HepG2 (cell line): ENCODE data around the gene HPCAL1. TPM values are rescaled to one million over a fixed set of nuclear protein-coding genes. Genes with fewer than 3 reads are reported as not detected.

Experiments
- EZH2 ChIP-seq: conservative IDR thresholded peaks from 2 replicates; pipeline ENCODE4 v1.6.1; 2012; ENCODE audit warnings: mild to moderate bottlenecking, low read depth, low read length, moderate library complexity
- FOXA3 ChIP-seq: IDR thresholded peaks from 2 replicates; pipeline ENCODE4 v1.6.1; 2016; ENCODE audit warnings: missing genetic modification reagents, missing compliant biosample characterization
- NR2F6 ChIP-seq, 2 experiments: IDR thresholded peaks; 2 replicates each; pipeline ENCODE4 v1.6.1; 2016; ENCODE audit warnings: antibody characterized with exemption in 1 of 2, mild to moderate bottlenecking in 1 of 2
- RAD51 ChIP-seq: fragments of 450-650 bp; IDR thresholded peaks from 2 replicates; pipeline ENCODE4 v1.6.1; 2016; ENCODE audit warnings: borderline replicate concordance
- SMARCE1 ChIP-seq: fragments of 450-650 bp; IDR thresholded peaks from 2 replicates; pipeline ENCODE4 v1.6.1; 2017; ENCODE audit warnings: borderline replicate concordance
- SOX6 ChIP-seq, 2 experiments: fragments of 450-650 bp in 1 of 2; sonication (generic) in 1 of 2; formaldehyde crosslinking in 1 of 2; IDR thresholded peaks; 2 replicates each; pipeline versions ENCODE4 v1.4.0 to v1.6.1; 2017 to 2020; ENCODE audit warnings: antibody characterized with exemption in 1 of 2, mild to moderate bottlenecking in 1 of 2, missing genetic modification reagents in 1 of 2
- SRY ChIP-seq: sonication (generic); formaldehyde crosslinking; IDR thresholded peaks from 2 replicates; pipeline ENCODE4 v1.8.0; 2022; ENCODE audit warnings: mild to moderate bottlenecking, missing genetic modification reagents
- THYN1 ChIP-seq: sonication (generic); formaldehyde crosslinking; IDR thresholded peaks from 2 replicates; pipeline ENCODE4 v1.8.1; 2023; ENCODE audit warnings: low read depth, mild to moderate bottlenecking, moderate library complexity, missing genetic modification reagents, borderline replicate concordance
- U2AF2 ChIP-seq: fragments of 200-400 bp; formaldehyde crosslinking; IDR thresholded peaks from 2 replicates; pipeline ENCODE4 v1.6.1; 2017; ENCODE audit warnings: low read depth, mild to moderate bottlenecking, low read length
- ZNF367 ChIP-seq: sonication (generic); formaldehyde crosslinking; IDR thresholded peaks from 2 replicates; pipeline ENCODE4 v1.4.0; 2020; ENCODE audit warnings: missing genetic modification reagents, borderline replicate concordance
- ZNF841 ChIP-seq: sonication (generic); formaldehyde crosslinking; IDR thresholded peaks from 2 replicates; pipeline ENCODE4 v1.8.1; 2023; ENCODE audit warnings: missing genetic modification reagents, borderline replicate concordance
- polyA plus RNA-seq, 8 experiments: library from polyadenylated mRNA; depleted of rRNA in 3 of 8; stranded (reverse) in 7 of 8; unstranded in 1 of 8; fragments of >200 nt; fragmentation: Illumina TruSeq in 4 of 8; extraction: Trizol in 4 of 8; gene quantifications; 2 replicates each; pipeline versions ENCODE4 v1.2.1 to v1.2.3, GENCODE V29; 2011 to 2016; ENCODE audit warnings: low read depth in 4 of 8, missing spikeins in 1 of 8, mixed read lengths in 1 of 8; ENCODE audit not compliant: insufficient read depth in 1 of 8
- total RNA-seq, 5 experiments: library from RNA; depleted of rRNA; stranded (reverse); fragments of >200 nt; fragmentation: Illumina TruSeq; extraction: Trizol; gene quantifications; 2 replicates each; pipeline ENCODE4 v1.2.3, GENCODE V29; 2016; ENCODE audit warnings: low read depth in 1 of 5
- TF ChIP-seq, protein P1 (sequence below): sonication (generic); formaldehyde crosslinking; IDR thresholded peaks from 2 replicates; pipeline ENCODE4 v1.4.0; 2020; ENCODE audit warnings: missing genetic modification reagents
- TF ChIP-seq, protein P2 (sequence below): sonication (generic); formaldehyde crosslinking; IDR thresholded peaks from 2 replicates; pipeline ENCODE4 v1.4.0; 2020; ENCODE audit warnings: missing genetic modification reagents
- TF ChIP-seq, protein P3 (sequence below): sonication (generic); formaldehyde crosslinking; IDR thresholded peaks from 2 replicates; pipeline ENCODE4 v1.8.1; 2023; ENCODE audit warnings: mild to moderate bottlenecking, moderate library complexity, missing genetic modification reagents
- TF ChIP-seq, protein P4 (sequence below): sonication (generic); formaldehyde crosslinking; IDR thresholded peaks from 2 replicates; pipeline ENCODE4 v1.4.0; 2020; ENCODE audit warnings: mild to moderate bottlenecking, missing genetic modification reagents, borderline replicate concordance
- TF ChIP-seq, protein P5 (sequence below): IDR thresholded peaks from 2 replicates; pipeline ENCODE4 v1.6.1; 2016; ENCODE audit warnings: missing biosample characterization, missing genetic modification reagents, low read depth
- TF ChIP-seq, protein P6 (sequence below): sonication (generic); formaldehyde crosslinking; IDR thresholded peaks from 2 replicates; pipeline ENCODE4 v1.4.0; 2020; ENCODE audit warnings: mild to moderate bottlenecking, low read depth, missing genetic modification reagents

Gene HPCAL1
- total and polyA plus RNA-seq, 2 of the 13 experiments (the other 11 are each of a cell fraction or from before 2014, with no cell fraction given), result 29.5 to 29.9 TPM

DNA sequence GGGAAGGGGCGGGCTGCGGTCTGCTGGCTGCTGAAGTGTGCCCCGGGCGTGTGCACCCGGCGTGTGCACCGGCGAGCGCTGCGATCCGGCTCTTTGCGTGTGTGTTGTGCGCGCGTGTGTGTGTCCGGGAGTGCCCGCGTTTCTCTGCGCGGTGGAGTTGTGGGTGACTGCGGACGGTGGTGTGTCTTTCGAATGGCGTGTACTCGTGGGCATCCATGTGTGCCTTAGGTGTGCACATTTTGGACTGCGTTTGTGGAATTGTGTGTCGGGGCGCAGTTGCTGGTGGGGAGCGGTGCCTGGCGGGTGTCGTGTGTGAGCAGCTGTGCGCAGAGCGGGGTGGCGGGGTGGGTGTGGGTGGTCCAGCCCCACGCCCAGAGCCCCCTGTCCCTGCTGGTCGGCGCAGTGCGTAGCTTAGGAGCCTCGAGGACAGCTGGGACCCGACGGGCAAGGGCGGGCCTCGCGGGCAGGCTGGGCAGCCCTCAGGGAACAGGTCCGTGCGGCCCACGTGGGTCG is 533 bp downstream of the HPCAL1 start (continued):
- TF ChIP-seq, protein P1, sequence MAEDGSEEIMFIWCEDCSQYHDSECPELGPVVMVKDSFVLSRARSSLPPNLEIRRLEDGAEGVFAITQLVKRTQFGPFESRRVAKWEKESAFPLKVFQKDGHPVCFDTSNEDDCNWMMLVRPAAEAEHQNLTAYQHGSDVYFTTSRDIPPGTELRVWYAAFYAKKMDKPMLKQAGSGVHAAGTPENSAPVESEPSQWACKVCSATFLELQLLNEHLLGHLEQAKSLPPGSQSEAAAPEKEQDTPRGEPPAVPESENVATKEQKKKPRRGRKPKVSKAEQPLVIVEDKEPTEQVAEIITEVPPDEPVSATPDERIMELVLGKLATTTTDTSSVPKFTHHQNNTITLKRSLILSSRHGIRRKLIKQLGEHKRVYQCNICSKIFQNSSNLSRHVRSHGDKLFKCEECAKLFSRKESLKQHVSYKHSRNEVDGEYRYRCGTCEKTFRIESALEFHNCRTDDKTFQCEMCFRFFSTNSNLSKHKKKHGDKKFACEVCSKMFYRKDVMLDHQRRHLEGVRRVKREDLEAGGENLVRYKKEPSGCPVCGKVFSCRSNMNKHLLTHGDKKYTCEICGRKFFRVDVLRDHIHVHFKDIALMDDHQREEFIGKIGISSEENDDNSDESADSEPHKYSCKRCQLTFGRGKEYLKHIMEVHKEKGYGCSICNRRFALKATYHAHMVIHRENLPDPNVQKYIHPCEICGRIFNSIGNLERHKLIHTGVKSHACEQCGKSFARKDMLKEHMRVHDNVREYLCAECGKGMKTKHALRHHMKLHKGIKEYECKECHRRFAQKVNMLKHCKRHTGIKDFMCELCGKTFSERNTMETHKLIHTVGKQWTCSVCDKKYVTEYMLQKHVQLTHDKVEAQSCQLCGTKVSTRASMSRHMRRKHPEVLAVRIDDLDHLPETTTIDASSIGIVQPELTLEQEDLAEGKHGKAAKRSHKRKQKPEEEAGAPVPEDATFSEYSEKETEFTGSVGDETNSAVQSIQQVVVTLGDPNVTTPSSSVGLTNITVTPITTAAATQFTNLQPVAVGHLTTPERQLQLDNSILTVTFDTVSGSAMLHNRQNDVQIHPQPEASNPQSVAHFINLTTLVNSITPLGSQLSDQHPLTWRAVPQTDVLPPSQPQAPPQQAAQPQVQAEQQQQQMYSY (CRISPR knock-in tag), result 0 out of 2 replicates have a peak, but pooled peaks have one; percentile 6
- TF ChIP-seq SMARCE1 (no peak), U2AF2 (no peak), ZNF841 (CRISPR knock-in tag) (no peak), THYN1 (CRISPR knock-in tag) (no peak), NR2F6 (IDR thresholded peaks at IDR 0.05) (no peak), NR2F6 (CRISPR knock-in tag; IDR thresholded peaks at IDR 0.05) (no peak), FOXA3 (CRISPR knock-in tag) (no peak), EZH2 (no peak), SRY (CRISPR knock-in tag) (no peak), SOX6 (IDR thresholded peaks at IDR 0.05) (no peak), SOX6 (CRISPR knock-in tag; IDR thresholded peaks at IDR 0.05) (no peak), ZNF367 (CRISPR knock-in tag) (no peak; the same call in 1 of the 2 replicates), RAD51 (no peak)
- TF ChIP-seq, protein P2, sequence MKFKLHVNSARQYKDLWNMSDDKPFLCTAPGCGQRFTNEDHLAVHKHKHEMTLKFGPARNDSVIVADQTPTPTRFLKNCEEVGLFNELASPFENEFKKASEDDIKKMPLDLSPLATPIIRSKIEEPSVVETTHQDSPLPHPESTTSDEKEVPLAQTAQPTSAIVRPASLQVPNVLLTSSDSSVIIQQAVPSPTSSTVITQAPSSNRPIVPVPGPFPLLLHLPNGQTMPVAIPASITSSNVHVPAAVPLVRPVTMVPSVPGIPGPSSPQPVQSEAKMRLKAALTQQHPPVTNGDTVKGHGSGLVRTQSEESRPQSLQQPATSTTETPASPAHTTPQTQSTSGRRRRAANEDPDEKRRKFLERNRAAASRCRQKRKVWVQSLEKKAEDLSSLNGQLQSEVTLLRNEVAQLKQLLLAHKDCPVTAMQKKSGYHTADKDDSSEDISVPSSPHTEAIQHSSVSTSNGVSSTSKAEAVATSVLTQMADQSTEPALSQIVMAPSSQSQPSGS (CRISPR knock-in tag), result no peak
- TF ChIP-seq, protein P3, sequence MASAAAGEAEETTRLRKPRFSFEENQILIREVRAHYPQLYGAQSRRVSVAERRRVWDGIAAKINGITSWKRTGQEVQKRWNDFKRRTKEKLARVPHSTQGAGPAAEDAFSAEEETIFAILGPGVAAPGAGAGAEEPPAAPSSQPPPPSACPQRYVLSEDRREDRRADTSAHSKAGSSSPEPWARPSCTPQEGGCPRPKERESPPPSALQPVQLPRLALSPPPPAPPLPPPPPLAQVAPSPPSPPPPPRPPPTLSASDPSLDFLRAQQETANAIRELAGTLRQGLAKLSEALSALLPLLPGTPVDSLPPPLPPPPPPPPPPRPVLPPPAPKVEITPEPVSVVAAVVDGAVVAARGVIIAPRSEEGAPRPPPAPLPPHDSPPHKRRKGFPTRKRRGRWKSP (CRISPR knock-in tag), result no peak; the same call in 1 of the 2 replicates
- TF ChIP-seq, protein P4, sequence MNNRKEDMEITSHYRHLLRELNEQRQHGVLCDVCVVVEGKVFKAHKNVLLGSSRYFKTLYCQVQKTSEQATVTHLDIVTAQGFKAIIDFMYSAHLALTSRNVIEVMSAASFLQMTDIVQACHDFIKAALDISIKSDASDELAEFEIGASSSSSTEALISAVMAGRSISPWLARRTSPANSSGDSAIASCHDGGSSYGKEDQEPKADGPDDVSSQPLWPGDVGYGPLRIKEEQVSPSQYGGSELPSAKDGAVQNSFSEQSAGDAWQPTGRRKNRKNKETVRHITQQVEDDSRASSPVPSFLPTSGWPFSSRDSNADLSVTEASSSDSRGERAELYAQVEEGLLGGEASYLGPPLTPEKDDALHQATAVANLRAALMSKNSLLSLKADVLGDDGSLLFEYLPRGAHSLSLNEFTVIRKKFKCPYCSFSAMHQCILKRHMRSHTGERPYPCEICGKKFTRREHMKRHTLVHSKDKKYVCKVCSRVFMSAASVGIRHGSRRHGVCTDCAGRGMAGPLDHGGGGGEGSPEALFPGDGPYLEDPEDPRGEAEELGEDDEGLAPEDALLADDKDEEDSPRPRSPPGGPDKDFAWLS (CRISPR knock-in tag), result no peak
- TF ChIP-seq, protein P5, sequence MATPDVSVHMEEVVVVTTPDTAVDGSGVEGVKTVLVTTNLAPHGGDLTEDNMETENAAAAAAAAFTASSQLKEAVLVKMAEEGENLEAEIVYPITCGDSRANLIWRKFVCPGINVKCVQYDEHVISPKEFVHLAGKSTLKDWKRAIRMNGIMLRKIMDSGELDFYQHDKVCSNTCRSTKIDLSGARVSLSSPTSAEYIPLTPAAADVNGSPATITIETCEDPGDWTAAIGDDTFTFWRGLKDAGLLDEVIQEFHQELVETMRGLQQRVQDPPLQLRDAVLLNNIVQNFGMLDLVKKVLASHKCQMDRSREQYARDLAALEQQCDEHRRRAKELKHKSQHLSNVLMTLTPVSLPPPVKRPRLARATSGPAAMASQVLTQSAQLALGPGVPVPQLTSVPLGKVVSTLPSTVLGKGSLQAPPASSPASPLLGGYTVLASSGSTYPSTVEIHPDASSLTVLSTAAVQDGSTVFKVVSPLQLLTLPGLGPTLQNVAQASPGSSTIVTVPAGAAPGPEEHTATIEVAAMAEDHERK (CRISPR knock-in tag), result no peak
- TF ChIP-seq, protein P6, sequence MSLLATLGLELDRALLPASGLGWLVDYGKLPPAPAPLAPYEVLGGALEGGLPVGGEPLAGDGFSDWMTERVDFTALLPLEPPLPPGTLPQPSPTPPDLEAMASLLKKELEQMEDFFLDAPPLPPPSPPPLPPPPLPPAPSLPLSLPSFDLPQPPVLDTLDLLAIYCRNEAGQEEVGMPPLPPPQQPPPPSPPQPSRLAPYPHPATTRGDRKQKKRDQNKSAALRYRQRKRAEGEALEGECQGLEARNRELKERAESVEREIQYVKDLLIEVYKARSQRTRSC (CRISPR knock-in tag), result no peak
